Kidney capillary endothelial cell (primary cell): ENCODE results near the gene EIF1.

ENCODE experiments used
- DNase-seq: peaks from one replicate; pipeline ENCODE4 v3.0.0-alpha.2; 2018; ENCODE audit warnings: low spot score

EIF1 gene

GRCh38 chr17:41736983-41737679, 48.4 kb downstream of the EIF1 start:
- no peak for DNase-seq

DNA sequence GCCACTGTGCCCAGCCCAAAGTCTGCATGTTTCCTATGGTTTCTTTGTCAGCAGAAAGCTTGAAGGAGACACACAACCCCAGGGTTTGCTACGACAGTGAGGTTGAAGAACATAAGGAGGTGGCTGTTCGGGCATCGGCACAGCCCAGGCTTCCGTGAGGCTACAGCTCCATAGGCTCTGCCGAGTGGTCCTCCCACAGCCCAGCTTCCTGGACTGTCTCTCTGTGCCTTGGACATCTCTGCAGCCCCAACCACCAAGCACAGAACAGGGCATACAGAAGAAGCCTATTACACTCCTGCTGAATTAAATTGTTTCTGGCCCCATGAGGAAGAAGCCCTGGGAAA, 49.0 kb downstream of the EIF1 start:
- no peak for DNase-seq

GRCh38 chr17:41738077-41738800, 49.6 kb downstream of the EIF1 start:
- DNase-seq = peak; percentile 79

DNA sequence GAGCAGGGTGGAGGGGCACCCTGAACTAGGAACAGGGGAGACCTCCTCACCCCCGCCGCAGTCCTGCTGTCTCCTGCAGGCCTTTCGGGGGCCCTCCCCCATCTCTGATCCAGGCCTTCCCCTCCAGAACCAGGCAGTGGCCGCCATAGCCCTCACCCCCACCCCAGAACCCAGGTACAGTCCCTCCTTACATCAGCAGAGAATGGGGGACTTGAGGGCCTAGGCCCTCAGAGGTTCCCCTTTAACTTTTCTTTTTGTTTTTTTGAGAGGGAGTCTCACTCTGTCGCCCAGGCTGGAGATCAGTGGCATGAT, 50.1 kb downstream of the EIF1 start:
- no peak for DNase-seq

- DNase-seq = no peak
These were observed 51.1 kb downstream of the EIF1 start for GRCh38 chr17:41739661-41740352.

- no peak for DNase-seq
These were observed 51.8 kb downstream of the EIF1 start for GRCh38 chr17:41740506-41740905.

GRCh38 chr17:41741709-41742108, 53.0 kb downstream of the EIF1 start:
- no peak for DNase-seq
